Smooth muscle cell (in vitro differentiated cells): ENCODE data around the gene IVD. TPM values are rescaled to one million over a fixed set of nuclear protein-coding genes. Genes with fewer than 3 reads are reported as not detected.

Experiments used
- DNase-seq: peaks from one replicate; lab custom pipeline; 2025; ENCODE audit not compliant: unreplicated experiment; lab: John Stamatoyannopoulos, UW
- H2AFZ ChIP-seq: fragments of 200-600 bp; sonication (generic); 2 replicates; pipeline ENCODE4 v1.6.0; 2016; ENCODE audit warnings: antibody characterized with exemption, low read depth, mild to moderate bottlenecking
- H3F3A ChIP-seq: fragments of 200-600 bp; sonication (generic); 2 replicates; pipeline ENCODE4 v1.6.0; 2017; ENCODE audit warnings: antibody characterized with exemption, low read depth
- H3K27ac ChIP-seq: fragments of 200-600 bp; sonication (generic); 2 replicates; pipeline ENCODE4 v1.5.1; 2016; ENCODE audit warnings: low read depth, mild to moderate bottlenecking
- H3K27me3 ChIP-seq: fragments of 200-600 bp; sonication (generic); 2 replicates; pipeline ENCODE4 v1.6.1; 2016; ENCODE audit warnings: low read depth, mild to moderate bottlenecking
- H3K36me3 ChIP-seq: fragments of 200-600 bp; sonication (generic); 2 replicates; pipeline ENCODE4 v1.5.1; 2016; ENCODE audit warnings: low read depth
- H3K4me1 ChIP-seq: fragments of 200-600 bp; sonication (generic); 2 replicates; pipeline ENCODE4 v1.5.1; 2016; ENCODE audit warnings: low read depth
- H3K4me2 ChIP-seq: fragments of 200-600 bp; sonication (generic); 2 replicates; pipeline ENCODE4 v1.6.0; 2016; ENCODE audit warnings: mild to moderate bottlenecking
- H3K4me3 ChIP-seq: fragments of 200-600 bp; sonication (generic); 2 replicates; pipeline ENCODE4 v1.5.1; 2016; ENCODE audit warnings: mild to moderate bottlenecking
- H3K79me2 ChIP-seq: fragments of 200-600 bp; sonication (generic); 2 replicates; pipeline ENCODE4 v1.6.0; 2016; ENCODE audit warnings: low read depth, mild to moderate bottlenecking
- H3K9ac ChIP-seq: fragments of 200-600 bp; sonication (generic); 2 replicates; pipeline ENCODE4 v1.6.0; 2016; ENCODE audit warnings: low read depth
- H3K9me3 ChIP-seq: fragments of 200-600 bp; sonication (generic); replicated peaks from 2 replicates; pipeline ENCODE4 v1.5.1; 2016; ENCODE audit warnings: low read depth
- H4K20me1 ChIP-seq: fragments of 200-600 bp; sonication (generic); 2 replicates; pipeline ENCODE4 v1.6.0; 2016; ENCODE audit warnings: low read depth
- WGBS: methylation state at CpG from one replicate; pipeline ENCODE4 v1.1.7; 2016; ENCODE audit warnings: low lambda C conversion rate; 5-methylcytosine and 5-hydroxymethylcytosine counted together
- polyA plus RNA-seq: library from polyadenylated mRNA; unstranded; fragments of >200 nt; fragmentation: Nextera tagmentation; extraction: Ambion mirVana; gene quantifications from 2 replicates; pipeline ENCODE4 v1.2.1, GENCODE V29; 2016
- total RNA-seq: library from RNA; depleted of rRNA; stranded (reverse); fragments of >200 nt; gene quantifications from 2 replicates; pipeline ENCODE4 v1.2.3, GENCODE V29; 2014
- TF ChIP-seq, protein P1 (sequence below): fragments of 200-600 bp; sonication (generic); IDR thresholded peaks from 2 replicates; pipeline ENCODE4 v1.5.1; 2017; ENCODE audit warnings: borderline replicate concordance, mild to moderate bottlenecking, antibody characterized with exemption; ENCODE audit not compliant: insufficient read depth, poor library complexity, severe bottlenecking

The IVD gene
- total and polyA plus RNA-seq, 2 experiments from 2014 or later, result 17.4 to 37.8 TPM

DNA sequence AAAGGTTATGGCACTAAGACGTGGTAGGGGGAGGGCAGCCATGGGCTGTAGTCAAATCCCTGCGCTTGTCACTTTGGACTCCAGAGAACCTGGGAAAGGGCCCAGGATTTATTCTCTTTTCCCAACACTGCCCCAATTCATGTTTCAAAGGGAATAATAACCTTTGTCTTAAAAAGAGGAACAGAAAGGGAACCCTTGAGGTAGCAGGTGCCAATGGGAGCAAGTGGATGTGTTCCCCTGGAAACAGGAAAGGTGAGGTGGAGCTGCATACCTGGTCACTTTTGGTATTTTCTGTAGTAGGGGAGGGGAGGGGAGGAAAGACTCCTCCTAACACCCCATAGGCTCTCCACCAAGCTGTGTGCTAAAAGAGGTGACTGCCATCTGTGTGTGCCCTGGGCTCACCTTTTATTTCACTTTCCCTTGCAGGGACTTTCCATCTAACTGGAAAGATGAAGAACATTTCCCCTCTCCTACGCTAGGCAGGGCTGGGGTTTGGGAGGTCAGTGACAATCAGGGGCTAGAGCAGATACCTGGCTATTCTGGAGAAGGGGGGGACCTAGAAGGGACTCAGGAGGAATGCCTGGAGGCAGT, 59.1 kb downstream of the IVD start:
- 96% methylated on average over 3 of the region's 3 CpGs for WGBS
- Histone ChIP-seq H2AFZ (no peak overlapping the region), H3K9ac (no peak overlapping the region)

GRCh38 chr15:40465939-40466338, 60.3 kb downstream of the IVD start:
- H3K27me3 ChIP-seq, result no peaks in the 10 kb centered on the region
- H2AFZ ChIP-seq, result no peak overlapping the region
- no peak overlapping the region for H3K27ac ChIP-seq
- TF ChIP-seq, protein P1, sequence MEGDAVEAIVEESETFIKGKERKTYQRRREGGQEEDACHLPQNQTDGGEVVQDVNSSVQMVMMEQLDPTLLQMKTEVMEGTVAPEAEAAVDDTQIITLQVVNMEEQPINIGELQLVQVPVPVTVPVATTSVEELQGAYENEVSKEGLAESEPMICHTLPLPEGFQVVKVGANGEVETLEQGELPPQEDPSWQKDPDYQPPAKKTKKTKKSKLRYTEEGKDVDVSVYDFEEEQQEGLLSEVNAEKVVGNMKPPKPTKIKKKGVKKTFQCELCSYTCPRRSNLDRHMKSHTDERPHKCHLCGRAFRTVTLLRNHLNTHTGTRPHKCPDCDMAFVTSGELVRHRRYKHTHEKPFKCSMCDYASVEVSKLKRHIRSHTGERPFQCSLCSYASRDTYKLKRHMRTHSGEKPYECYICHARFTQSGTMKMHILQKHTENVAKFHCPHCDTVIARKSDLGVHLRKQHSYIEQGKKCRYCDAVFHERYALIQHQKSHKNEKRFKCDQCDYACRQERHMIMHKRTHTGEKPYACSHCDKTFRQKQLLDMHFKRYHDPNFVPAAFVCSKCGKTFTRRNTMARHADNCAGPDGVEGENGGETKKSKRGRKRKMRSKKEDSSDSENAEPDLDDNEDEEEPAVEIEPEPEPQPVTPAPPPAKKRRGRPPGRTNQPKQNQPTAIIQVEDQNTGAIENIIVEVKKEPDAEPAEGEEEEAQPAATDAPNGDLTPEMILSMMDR, result no peak
- H3K79me2 ChIP-seq, result no peaks in the 10 kb centered on the region
- H3K4me3 ChIP-seq, result no peak overlapping the region
- H3K9me3 ChIP-seq, result no peaks in the 10 kb centered on the region
- 96% methylated on average over 10 of the region's 10 CpGs for WGBS
- peaks cover 7% of the 10 kb centered on the region for H3K4me1 ChIP-seq
- H3K36me3 ChIP-seq, result no peaks in the 10 kb centered on the region
- no peak overlapping the region for H3K9ac ChIP-seq
- H4K20me1 ChIP-seq, result peaks cover 38% of the 10 kb centered on the region
- peaks cover 16% of the 10 kb centered on the region for H3F3A ChIP-seq
- H3K4me2 ChIP-seq, result no peak overlapping the region
- DNase-seq, result no peak

More for the DNA sequence above, 59.1 kb downstream of the IVD start:
- TF ChIP-seq, protein P1, result no peak
- H3F3A ChIP-seq, result peaks cover 12% of the 10 kb centered on the region
- H3K4me3 ChIP-seq, result no peak overlapping the region
- H3K4me2 ChIP-seq, result no peak overlapping the region
- H3K36me3 ChIP-seq, result no peaks in the 10 kb centered on the region
- H4K20me1 ChIP-seq, result peaks cover 50% of the 10 kb centered on the region
- no peaks in the 10 kb centered on the region for H3K9me3 ChIP-seq
- no peaks in the 10 kb centered on the region for H3K27me3 ChIP-seq
- DNase-seq, result no peak
- H3K4me1 ChIP-seq, result no peaks in the 10 kb centered on the region
- no peaks in the 10 kb centered on the region for H3K79me2 ChIP-seq
- no peak overlapping the region for H3K27ac ChIP-seq

- peaks cover 31% of the 10 kb centered on the region for H4K20me1 ChIP-seq
- WGBS, result 87% methylated on average over 7 of the region's 7 CpGs
- H2AFZ ChIP-seq, result no peak overlapping the region
- TF ChIP-seq, protein P1, result no peak
- DNase-seq, result no peak
- H3K4me2 ChIP-seq, result no peak overlapping the region
- H3K36me3 ChIP-seq, result no peaks in the 10 kb centered on the region
- H3K79me2 ChIP-seq, result no peaks in the 10 kb centered on the region
- peaks cover 16% of the 10 kb centered on the region for H3F3A ChIP-seq
- H3K9ac ChIP-seq, result no peak overlapping the region
- H3K27ac ChIP-seq, result no peak overlapping the region
- peaks cover 7% of the 10 kb centered on the region for H3K4me1 ChIP-seq
- H3K4me3 ChIP-seq, result no peak overlapping the region
- H3K27me3 ChIP-seq, result no peaks in the 10 kb centered on the region
- H3K9me3 ChIP-seq, result no peaks in the 10 kb centered on the region
These were observed 61.0 kb downstream of the IVD start for GRCh38 chr15:40466426-40467260.
